Measurements from ENCODE around the gene GNG11.
A peak's percentile ranks its signal among the peaks of the same experiment; 100 is the strongest.

Gene GNG11

GRCh38 chr7:93921607-93922566 lies at the start of gene GNG11:
GNG11 (plus strand) TSS chr7:93921735; CDS start chr7:93922138, 403 bp downstream.
- peak; percentile 17 to 22 for DNase-seq
- TF ChIP-seq POLR2A (IDR thresholded peaks at IDR 0.05; ENCODE audit: low read length): no peak
- no peak for TF ChIP-seq GATA1 (IDR thresholded peaks at IDR 0.05; ENCODE audit: low read depth, low read length)

- no peak for DNase-seq
Measured at GRCh38 chr7:93873998-93874574, 47.4 kb upstream of the GNG11 start.

GRCh38 chr7:93877742-93878141 lies 43.8 kb upstream of the GNG11 start:
- TF ChIP-seq POLR2A (IDR thresholded peaks at IDR 0.05; ENCODE audit: low read length) (no peak), GATA1 (IDR thresholded peaks at IDR 0.05; ENCODE audit: low read depth, low read length) (no peak)
- no peak for DNase-seq

More at GRCh38 chr7:93873998-93874574, 47.4 kb upstream of the GNG11 start:
- TF ChIP-seq GATA1 (IDR thresholded peaks at IDR 0.05; ENCODE audit: low read depth, low read length) (no peak), POLR2A (IDR thresholded peaks at IDR 0.05; ENCODE audit: low read length) (no peak)

GRCh38 chr7:93879356-93879755 lies 42.2 kb upstream of the GNG11 start:
- no peak for DNase-seq
- TF ChIP-seq GATA1 (IDR thresholded peaks at IDR 0.05; ENCODE audit: low read depth, low read length): no peak
- no peak for TF ChIP-seq POLR2A (IDR thresholded peaks at IDR 0.05; ENCODE audit: low read length)

GRCh38 chr7:93882468-93882867 lies 39.1 kb upstream of the GNG11 start:
- TF ChIP-seq POLR2A (IDR thresholded peaks at IDR 0.05; ENCODE audit: low read length) (no peak), GATA1 (IDR thresholded peaks at IDR 0.05; ENCODE audit: low read depth, low read length) (no peak)

GRCh38 chr7:93883078-93883916 lies 38.2 kb upstream of the GNG11 start:
- TF ChIP-seq GATA1 (IDR thresholded peaks at IDR 0.05; ENCODE audit: low read depth, low read length) (no peak), POLR2A (IDR thresholded peaks at IDR 0.05; ENCODE audit: low read length) (no peak)
- DNase-seq: peak in 1 of 2 experiments; percentile 10

More at GRCh38 chr7:93882468-93882867, 39.1 kb upstream of the GNG11 start:
- no peak for DNase-seq

GRCh38 chr7:93883917-93884345 lies 37.6 kb upstream of the GNG11 start:
- TF ChIP-seq GATA1 (IDR thresholded peaks at IDR 0.05; ENCODE audit: low read depth, low read length) (no peak), POLR2A (IDR thresholded peaks at IDR 0.05; ENCODE audit: low read length) (no peak)
- no peak for DNase-seq

- no peak for DNase-seq
- no peak for TF ChIP-seq POLR2A (IDR thresholded peaks at IDR 0.05; ENCODE audit: low read length)
- no peak for TF ChIP-seq GATA1 (IDR thresholded peaks at IDR 0.05; ENCODE audit: low read depth, low read length)
Measured at GRCh38 chr7:93884541-93884940, 37.0 kb upstream of the GNG11 start.

- DNase-seq: no peak
- no peak for TF ChIP-seq POLR2A (IDR thresholded peaks at IDR 0.05; ENCODE audit: low read length)
- no peak for TF ChIP-seq GATA1 (IDR thresholded peaks at IDR 0.05; ENCODE audit: low read depth, low read length)
Measured at GRCh38 chr7:93889261-93889660, 32.3 kb upstream of the GNG11 start.

GRCh38 chr7:93890041-93890463 lies 31.5 kb upstream of the GNG11 start:
- DNase-seq: peak; percentile 2 to 3
- no peak for TF ChIP-seq POLR2A (IDR thresholded peaks at IDR 0.05; ENCODE audit: low read length)
- TF ChIP-seq GATA1 (IDR thresholded peaks at IDR 0.05; ENCODE audit: low read depth, low read length): no peak

- DNase-seq: peak in 1 of 2 experiments; percentile 2
Measured at GRCh38 chr7:93890464-93891068, 31.0 kb upstream of the GNG11 start, which contains the start of gene TFPI2. TFPI2 (minus strand) TSS chr7:93890753; CDS start chr7:93890678, 75 bp downstream.

GRCh38 chr7:93894426-93894825 lies 27.1 kb upstream of the GNG11 start:
- no peak for DNase-seq
- TF ChIP-seq GATA1 (IDR thresholded peaks at IDR 0.05; ENCODE audit: low read depth, low read length) (no peak), POLR2A (IDR thresholded peaks at IDR 0.05; ENCODE audit: low read length) (no peak)

More at GRCh38 chr7:93890464-93891068, 31.0 kb upstream of the GNG11 start, which contains the start of gene TFPI2:
- no peak for TF ChIP-seq GATA1 (IDR thresholded peaks at IDR 0.05; ENCODE audit: low read depth, low read length)
- TF ChIP-seq POLR2A (IDR thresholded peaks at IDR 0.05; ENCODE audit: low read length): no peak

Data from erythroblast (primary cell).